ENCODE results near the gene PTPN14.

The PTPN14 gene

DNA sequence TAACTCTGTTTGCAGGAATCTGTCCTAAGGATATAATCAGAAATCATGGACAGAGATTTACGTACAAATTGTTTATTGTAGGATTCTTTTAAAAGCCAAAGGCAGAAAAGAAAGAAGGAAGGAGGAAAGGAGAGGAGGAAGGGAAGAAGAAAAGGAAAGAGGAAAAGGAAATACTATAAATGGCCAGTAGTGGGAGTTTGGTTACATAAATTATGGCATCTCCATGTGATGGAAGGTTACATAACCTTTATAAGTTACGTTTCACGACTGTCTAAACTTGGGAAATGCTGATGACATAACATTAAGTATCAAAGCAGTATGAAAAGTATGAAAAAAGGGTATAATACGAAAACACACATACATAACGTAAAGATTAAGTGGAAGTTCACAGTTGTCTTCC is 231.5 kb downstream of the PTPN14 start:
- H3K36me3 ChIP-seq (ENCODE audit: insufficient read depth, low read length): peaks cover 95% of the 10 kb centered on the region
- no peak overlapping the region for H3K4me2 ChIP-seq (ENCODE audit: low read depth, low read length, poor library complexity, severe bottlenecking)
- peaks cover 2% of the 10 kb centered on the region; the same call in 1 of the 2 replicates for H3F3A ChIP-seq (ENCODE audit: low read depth)
- H2AFZ ChIP-seq (ENCODE audit: low read length): no peak overlapping the region
- H3K27me3 ChIP-seq (ENCODE audit: insufficient read depth, low read length, poor library complexity, severe bottlenecking): no peaks in the 10 kb centered on the region
- H4K20me1 ChIP-seq (ENCODE audit: insufficient read depth, low read length, poor library complexity, severe bottlenecking): no peaks in the 10 kb centered on the region
- no peaks in the 10 kb centered on the region for H3K9me2 ChIP-seq (replicated peaks; ENCODE audit: low read depth, low read length)
- no peak overlapping the region for H3K9ac ChIP-seq (ENCODE audit: low read depth, low read length, poor library complexity, severe bottlenecking)
- TF ChIP-seq, protein P1, sequence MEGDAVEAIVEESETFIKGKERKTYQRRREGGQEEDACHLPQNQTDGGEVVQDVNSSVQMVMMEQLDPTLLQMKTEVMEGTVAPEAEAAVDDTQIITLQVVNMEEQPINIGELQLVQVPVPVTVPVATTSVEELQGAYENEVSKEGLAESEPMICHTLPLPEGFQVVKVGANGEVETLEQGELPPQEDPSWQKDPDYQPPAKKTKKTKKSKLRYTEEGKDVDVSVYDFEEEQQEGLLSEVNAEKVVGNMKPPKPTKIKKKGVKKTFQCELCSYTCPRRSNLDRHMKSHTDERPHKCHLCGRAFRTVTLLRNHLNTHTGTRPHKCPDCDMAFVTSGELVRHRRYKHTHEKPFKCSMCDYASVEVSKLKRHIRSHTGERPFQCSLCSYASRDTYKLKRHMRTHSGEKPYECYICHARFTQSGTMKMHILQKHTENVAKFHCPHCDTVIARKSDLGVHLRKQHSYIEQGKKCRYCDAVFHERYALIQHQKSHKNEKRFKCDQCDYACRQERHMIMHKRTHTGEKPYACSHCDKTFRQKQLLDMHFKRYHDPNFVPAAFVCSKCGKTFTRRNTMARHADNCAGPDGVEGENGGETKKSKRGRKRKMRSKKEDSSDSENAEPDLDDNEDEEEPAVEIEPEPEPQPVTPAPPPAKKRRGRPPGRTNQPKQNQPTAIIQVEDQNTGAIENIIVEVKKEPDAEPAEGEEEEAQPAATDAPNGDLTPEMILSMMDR (conservative IDR thresholded peaks at IDR 0.05; ENCODE audit: low read length): peak; percentile 30; the same call in 1 of the 2 replicates
- TF ChIP-seq EZH2phosphoT487 (IDR thresholded peaks at IDR 0.05; ENCODE audit: borderline replicate concordance): no peak
- no peak overlapping the region for H3K4me3 ChIP-seq (ENCODE audit: low read length, poor library complexity, severe bottlenecking)
- no peaks in the 10 kb centered on the region for H3K4me1 ChIP-seq (ENCODE audit: insufficient read depth, low read length, poor library complexity, severe bottlenecking)
- H3K9me3 ChIP-seq (ENCODE audit: insufficient read depth, low read depth, low read length): no peaks in the 10 kb centered on the region
- peaks cover 7% of the 10 kb centered on the region; the same call in 1 of the 2 replicates for H3K79me2 ChIP-seq (ENCODE audit: insufficient read depth, low read length)

DNA sequence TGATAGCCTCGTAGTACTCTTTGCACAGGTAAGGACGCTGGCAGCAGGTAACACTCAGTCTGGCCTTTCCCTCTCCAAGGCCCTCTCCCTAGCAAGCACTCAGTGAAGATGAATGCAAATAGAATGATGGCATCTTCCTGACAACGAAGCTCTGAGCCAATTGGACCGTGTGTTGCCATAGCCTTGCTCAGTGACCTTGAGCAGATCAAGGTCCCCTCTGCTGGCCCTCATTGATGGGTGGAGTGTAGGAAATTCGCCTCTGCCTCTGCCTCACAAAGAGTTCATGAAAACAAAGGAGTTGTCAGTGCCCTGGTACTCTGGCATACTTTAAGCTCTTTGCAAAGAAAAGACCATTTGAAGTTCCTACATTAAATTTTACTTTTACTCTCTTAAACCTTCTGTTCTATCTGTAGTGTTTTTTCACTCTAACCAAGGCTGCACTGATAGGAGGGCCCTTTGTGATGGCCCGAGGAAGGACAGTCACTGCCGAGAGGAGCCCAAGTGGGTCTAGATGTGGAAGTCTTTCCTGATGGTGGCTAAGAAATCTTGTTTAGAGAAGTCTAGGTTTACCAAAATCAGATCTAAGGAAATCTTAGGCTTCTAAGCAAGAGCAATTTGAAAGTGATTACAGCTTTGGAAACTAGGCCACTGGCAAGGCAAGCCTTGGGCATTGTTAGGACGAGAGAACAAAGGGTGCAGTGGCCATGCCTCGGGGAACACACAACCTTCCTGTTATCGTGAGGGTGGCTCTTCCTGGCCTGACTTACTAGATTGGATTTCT is 232.3 kb downstream of the PTPN14 start:
- no peaks in the 10 kb centered on the region for H3K27me3 ChIP-seq (ENCODE audit: insufficient read depth, low read length, poor library complexity, severe bottlenecking)
- H3K36me3 ChIP-seq (ENCODE audit: insufficient read depth, low read length): peaks cover 95% of the 10 kb centered on the region
- no peaks in the 10 kb centered on the region for H3K9me3 ChIP-seq (ENCODE audit: insufficient read depth, low read depth, low read length)
- H4K20me1 ChIP-seq (ENCODE audit: insufficient read depth, low read length, poor library complexity, severe bottlenecking): no peaks in the 10 kb centered on the region
- no peaks in the 10 kb centered on the region for H3K4me1 ChIP-seq (ENCODE audit: insufficient read depth, low read length, poor library complexity, severe bottlenecking)
- no peak overlapping the region for H2AFZ ChIP-seq (ENCODE audit: low read length)
- peaks cover 15% of the 10 kb centered on the region for H3K79me2 ChIP-seq (ENCODE audit: insufficient read depth, low read length)
- no peak for TF ChIP-seq EZH2phosphoT487 (IDR thresholded peaks at IDR 0.05; ENCODE audit: borderline replicate concordance)
- TF ChIP-seq, protein P1 (conservative IDR thresholded peaks at IDR 0.05; ENCODE audit: low read length): no peak
- H3K4me3 ChIP-seq (ENCODE audit: low read length, poor library complexity, severe bottlenecking): no peak overlapping the region
- H3K4me2 ChIP-seq (ENCODE audit: low read depth, low read length, poor library complexity, severe bottlenecking): no peak overlapping the region
- no peaks in the 10 kb centered on the region for H3K9me2 ChIP-seq (replicated peaks; ENCODE audit: low read depth, low read length)
- H3F3A ChIP-seq (ENCODE audit: low read depth): no peaks in the 10 kb centered on the region
- no peak overlapping the region for H3K9ac ChIP-seq (ENCODE audit: low read depth, low read length, poor library complexity, severe bottlenecking)

DNA sequence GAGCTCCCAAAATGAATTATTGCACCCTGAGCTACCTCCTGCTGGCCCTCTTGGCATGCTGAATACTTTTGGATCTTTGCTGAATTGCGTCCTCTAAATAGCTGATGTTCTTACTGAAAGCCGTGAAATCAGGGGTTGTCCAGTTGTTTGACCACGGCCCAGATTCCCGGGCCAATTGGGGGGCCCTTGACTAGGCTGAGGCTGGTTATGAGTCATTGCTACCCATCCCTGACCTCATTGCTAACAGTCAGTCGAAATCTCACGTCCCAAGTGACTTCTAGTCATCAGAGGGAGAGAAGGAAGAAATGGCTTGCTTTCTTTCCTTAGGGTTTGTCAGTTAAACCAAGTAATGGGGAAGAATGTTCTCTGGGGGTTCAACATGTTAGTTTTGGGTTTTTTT is 233.0 kb downstream of the PTPN14 start:
- no peak overlapping the region for H2AFZ ChIP-seq (ENCODE audit: low read length)
- no peak for TF ChIP-seq EZH2phosphoT487 (IDR thresholded peaks at IDR 0.05; ENCODE audit: borderline replicate concordance)
- TF ChIP-seq, protein P1 (conservative IDR thresholded peaks at IDR 0.05; ENCODE audit: low read length): no peak
- no peak overlapping the region for H3K4me3 ChIP-seq (ENCODE audit: low read length, poor library complexity, severe bottlenecking)
- H4K20me1 ChIP-seq (ENCODE audit: insufficient read depth, low read length, poor library complexity, severe bottlenecking): no peaks in the 10 kb centered on the region
- H3K4me2 ChIP-seq (ENCODE audit: low read depth, low read length, poor library complexity, severe bottlenecking): no peak overlapping the region
- H3K9me3 ChIP-seq (ENCODE audit: insufficient read depth, low read depth, low read length): no peaks in the 10 kb centered on the region
- H3K9me2 ChIP-seq (replicated peaks; ENCODE audit: low read depth, low read length): no peaks in the 10 kb centered on the region
- H3K9ac ChIP-seq (ENCODE audit: low read depth, low read length, poor library complexity, severe bottlenecking): no peak overlapping the region
- no peaks in the 10 kb centered on the region for H3K27me3 ChIP-seq (ENCODE audit: insufficient read depth, low read length, poor library complexity, severe bottlenecking)
- no peaks in the 10 kb centered on the region for H3K4me1 ChIP-seq (ENCODE audit: insufficient read depth, low read length, poor library complexity, severe bottlenecking)
- H3K79me2 ChIP-seq (ENCODE audit: insufficient read depth, low read length): peaks cover 21% of the 10 kb centered on the region
- H3K36me3 ChIP-seq (ENCODE audit: insufficient read depth, low read length): peaks cover 93% of the 10 kb centered on the region
- no peaks in the 10 kb centered on the region for H3F3A ChIP-seq (ENCODE audit: low read depth)
